Measurements from ENCODE around the gene SLC26A11.
A peak's percentile ranks its signal among the peaks of the same experiment; 100 is the strongest.

DNA sequence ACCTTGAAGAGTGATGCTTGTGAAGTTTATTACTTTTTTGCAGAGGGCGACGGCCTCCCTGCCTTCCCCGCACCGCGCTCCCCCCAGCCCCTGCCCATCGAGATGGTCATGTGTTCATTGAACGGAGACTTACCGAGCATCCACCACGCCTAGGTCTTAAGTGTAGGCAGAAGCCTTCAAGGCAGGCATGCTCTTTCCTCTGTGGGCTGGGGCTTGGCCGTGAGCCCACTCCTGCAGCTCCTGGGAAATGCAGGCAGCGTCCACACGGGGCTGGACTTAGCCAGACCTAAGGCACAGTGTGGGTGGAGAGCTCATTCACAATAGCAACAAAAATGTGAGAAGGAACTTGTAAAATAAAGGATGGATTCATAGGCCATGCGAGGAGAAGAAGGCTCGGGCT, 59.7 kb downstream of the SLC26A11 start:
- TF ChIP-seq, protein P1, sequence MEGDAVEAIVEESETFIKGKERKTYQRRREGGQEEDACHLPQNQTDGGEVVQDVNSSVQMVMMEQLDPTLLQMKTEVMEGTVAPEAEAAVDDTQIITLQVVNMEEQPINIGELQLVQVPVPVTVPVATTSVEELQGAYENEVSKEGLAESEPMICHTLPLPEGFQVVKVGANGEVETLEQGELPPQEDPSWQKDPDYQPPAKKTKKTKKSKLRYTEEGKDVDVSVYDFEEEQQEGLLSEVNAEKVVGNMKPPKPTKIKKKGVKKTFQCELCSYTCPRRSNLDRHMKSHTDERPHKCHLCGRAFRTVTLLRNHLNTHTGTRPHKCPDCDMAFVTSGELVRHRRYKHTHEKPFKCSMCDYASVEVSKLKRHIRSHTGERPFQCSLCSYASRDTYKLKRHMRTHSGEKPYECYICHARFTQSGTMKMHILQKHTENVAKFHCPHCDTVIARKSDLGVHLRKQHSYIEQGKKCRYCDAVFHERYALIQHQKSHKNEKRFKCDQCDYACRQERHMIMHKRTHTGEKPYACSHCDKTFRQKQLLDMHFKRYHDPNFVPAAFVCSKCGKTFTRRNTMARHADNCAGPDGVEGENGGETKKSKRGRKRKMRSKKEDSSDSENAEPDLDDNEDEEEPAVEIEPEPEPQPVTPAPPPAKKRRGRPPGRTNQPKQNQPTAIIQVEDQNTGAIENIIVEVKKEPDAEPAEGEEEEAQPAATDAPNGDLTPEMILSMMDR (IDR thresholded peaks at IDR 0.05), result peak in 1 of 4 experiments; percentile 19
- no peak for TF ChIP-seq POLR2A (IDR thresholded peaks at IDR 0.05)
- peak in 1 of 4 donors; percentile 14 for TF ChIP-seq POLR2AphosphoS5 (IDR thresholded peaks at IDR 0.05)
- TF ChIP-seq EP300 (IDR thresholded peaks at IDR 0.05), result no peak
